GM18951 (cell line): ENCODE measurements around the gene LRIG3.
"Not testable (repeated sequence)": the region's sequence is repeated elsewhere in the genome, so short reads cannot be mapped to it uniquely, and the experiment has no call there.

Experiments used
- POLR2A ChIP-seq: IDR thresholded peaks from 4 replicates; pipeline ENCODE4 v1.6.1; 2011; ENCODE audit warnings: mild to moderate bottlenecking; ENCODE audit not compliant: insufficient read length, insufficient read depth; ENCODE audit errors: extremely low read depth
- in situ Hi-C: fragments of 300-500 bp; cut with MboI; formaldehyde crosslinking; loops from one replicate; pipeline ENCODE4 v1.12.0; 2022; ENCODE audit warnings: low sequenced_read_pairs, mixed read lengths, inconsistent platforms; ENCODE audit not compliant: unreplicated experiment

LRIG3 gene

GRCh38 chr12:58906917-58907316, 13.4 kb downstream of the LRIG3 start:
- in situ Hi-C loops: no loop called here
- TF ChIP-seq POLR2A: no peak

DNA sequence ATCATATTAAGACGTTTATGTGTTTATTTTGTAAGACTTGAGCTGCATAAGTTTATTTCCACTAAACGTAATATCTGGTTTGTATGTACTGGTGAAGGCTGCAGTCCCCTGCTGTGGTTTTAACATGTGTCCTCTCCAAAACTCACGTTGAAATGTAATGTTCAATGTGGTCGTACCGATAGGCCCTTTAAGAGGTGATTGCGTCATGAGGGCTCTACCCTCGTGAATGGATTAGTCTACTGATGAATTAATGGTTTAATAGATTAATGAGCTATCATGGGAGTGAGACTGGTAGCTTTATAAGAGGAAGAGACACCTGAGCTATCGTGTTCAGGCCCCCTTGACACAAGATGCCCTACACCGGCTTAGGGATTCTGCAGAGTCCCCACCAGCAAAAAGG, 14.9 kb downstream of the LRIG3 start:
- in situ Hi-C loops: no loop called here

GRCh38 chr12:58902726-58903125, 17.6 kb downstream of the LRIG3 start:
- in situ Hi-C loops: not testable (repeated sequence)

More for the DNA sequence above, 14.9 kb downstream of the LRIG3 start:
- TF ChIP-seq POLR2A: no peak

DNA sequence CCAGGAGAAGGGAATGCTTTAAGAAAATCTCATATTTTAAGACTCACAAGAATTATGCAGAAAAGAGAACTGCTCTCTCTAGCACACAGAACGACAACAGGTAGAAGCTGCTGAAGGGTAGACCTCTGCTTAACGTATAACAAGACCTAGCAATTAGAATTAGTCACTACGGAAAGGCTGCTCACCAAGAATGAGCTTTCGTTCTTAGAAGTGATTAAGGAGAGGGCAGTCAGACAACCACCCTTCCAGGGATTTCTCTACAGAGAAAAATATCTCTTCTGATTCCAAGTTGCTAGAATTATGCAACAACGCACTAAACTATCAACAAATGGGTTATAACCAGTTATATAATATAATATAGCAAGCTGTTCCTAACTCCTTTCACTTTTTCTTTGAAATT, 18.6 kb downstream of the LRIG3 start:
- TF ChIP-seq POLR2A: no peak
- in situ Hi-C loops: no loop called here

- in situ Hi-C loops: no loop called here
- no peak for TF ChIP-seq POLR2A
Measured at GRCh38 chr12:58897969-58898368, 22.3 kb downstream of the LRIG3 start.

- in situ Hi-C loops: no loop called here
- TF ChIP-seq POLR2A: no peak
Measured at GRCh38 chr12:58896278-58896677, 24.0 kb downstream of the LRIG3 start.

GRCh38 chr12:58895053-58895452, 25.3 kb downstream of the LRIG3 start:
- in situ Hi-C loops: no loop called here
- TF ChIP-seq POLR2A: no peak

- TF ChIP-seq POLR2A: no peak
- in situ Hi-C loops: no loop called here
Measured at GRCh38 chr12:58894040-58894439, 26.3 kb downstream of the LRIG3 start.

GRCh38 chr12:58893495-58893894, 26.8 kb downstream of the LRIG3 start:
- TF ChIP-seq POLR2A: no peak
- in situ Hi-C loops: no loop called here

DNA sequence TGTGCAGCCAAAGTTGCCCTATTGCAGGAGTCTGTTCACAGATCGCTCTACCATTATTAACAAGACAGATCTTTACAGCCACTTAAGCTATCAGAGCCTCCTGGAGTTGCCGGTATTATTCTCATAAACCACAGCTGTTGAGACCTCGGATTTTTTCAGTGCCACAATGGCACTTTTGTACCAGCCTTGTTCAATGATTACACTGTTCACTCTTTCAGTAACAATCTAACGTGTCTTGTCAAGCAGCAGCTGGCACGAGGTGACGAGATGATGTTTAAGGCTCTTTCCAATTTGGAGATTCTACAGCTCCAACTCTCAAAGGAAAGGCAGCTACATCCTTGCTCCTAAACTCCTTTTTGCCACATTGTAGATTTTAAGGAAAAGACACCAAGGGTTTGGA, 30.7 kb downstream of the LRIG3 start:
- in situ Hi-C loops: no loop called here
- TF ChIP-seq POLR2A: no peak

DNA sequence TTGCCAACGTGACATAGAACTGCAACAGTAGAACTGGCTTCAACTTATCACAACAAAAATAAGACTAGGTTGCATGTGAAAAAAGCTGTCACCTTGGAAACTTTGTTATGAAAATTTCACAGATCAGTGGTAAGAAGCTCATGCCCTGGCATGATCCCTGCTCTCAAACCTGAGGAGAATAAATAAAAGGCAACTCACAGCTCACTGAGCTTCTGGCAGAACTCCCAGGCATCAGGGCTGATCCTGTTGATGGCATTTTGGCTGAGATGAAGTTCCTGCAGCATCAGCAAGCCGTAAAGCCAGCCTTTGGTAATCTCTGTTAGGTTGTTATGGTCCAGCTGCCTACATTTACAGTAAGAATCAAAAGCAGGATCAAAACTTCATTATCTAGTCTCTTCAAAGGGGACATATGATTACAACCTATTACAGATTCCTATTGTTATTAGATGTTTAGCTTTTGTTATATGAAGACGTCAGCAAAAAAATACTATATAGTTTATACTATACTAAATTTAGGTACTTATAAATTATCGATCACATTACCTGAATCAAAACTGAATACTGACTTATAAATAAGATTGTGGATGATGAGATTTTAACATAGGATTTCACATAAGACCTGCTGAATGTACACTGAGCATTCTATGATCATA, 32.0 kb downstream of the LRIG3 start:
- no peak for TF ChIP-seq POLR2A
- in situ Hi-C loops: no loop called here

- no peak for TF ChIP-seq POLR2A
- in situ Hi-C loops: no loop called here
Measured at GRCh38 chr12:58887068-58887467, 33.2 kb downstream of the LRIG3 start.

- in situ Hi-C loops: no loop called here
- TF ChIP-seq POLR2A: no peak
Measured at GRCh38 chr12:58886474-58886873, 33.8 kb downstream of the LRIG3 start.

DNA sequence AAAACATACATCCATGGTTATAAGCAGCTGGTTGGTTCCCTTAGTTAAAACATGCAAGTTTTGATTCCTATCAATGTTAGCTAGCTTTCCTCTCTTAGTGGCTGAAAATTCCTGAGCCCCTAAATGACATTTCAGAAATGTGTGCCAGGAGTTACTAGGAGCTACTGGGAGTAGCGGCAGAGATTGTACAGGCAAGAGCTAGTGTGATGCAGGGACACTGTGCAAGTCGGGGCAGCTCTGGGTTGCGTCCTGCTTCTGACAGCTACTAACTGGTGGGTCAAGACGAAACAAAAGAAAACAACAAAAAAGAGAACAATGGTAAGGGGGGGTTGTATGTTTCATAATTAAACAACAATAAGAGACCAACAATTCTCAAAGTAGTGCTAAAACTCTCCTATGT, 35.4 kb downstream of the LRIG3 start:
- in situ Hi-C loops: no loop called here
- TF ChIP-seq POLR2A: no peak
